H1 (cell line): ENCODE data around the gene TLR1. TPM values are rescaled to one million over a fixed set of nuclear protein-coding genes. Genes with fewer than 3 reads are reported as not detected.

Source experiments
- CTCF ChIA-PET: fragments of 300-600 bp; sonication (Branson Sonifier 250); formaldehyde crosslinking; loops from one replicate; lab custom pipeline; 2021; ENCODE audit not compliant: partially characterized antibody; lab: Charles Lee
- POLR2A ChIA-PET: fragments of 300-600 bp; sonication (Branson Sonifier 250); formaldehyde crosslinking; loops from one replicate; lab custom pipeline; 2021; ENCODE audit warnings: inconsistent platforms; ENCODE audit not compliant: partially characterized antibody; lab: Charles Lee
- DNase-seq, 2 experiments: peaks; one replicate each; pipeline versions ENCODE4 v3.0.0 to v3.0.0-alpha.2; 2010 to 2022; ENCODE audit warnings: low spot score in 2 of 2, low read depth in 1 of 2, mixed read lengths in 1 of 2
- FAIRE-seq: peaks from 2 replicates; lab custom pipeline; 2011; peaks lifted over from hg19 to GRCh38; lab: Jason Lieb, UNC
- H2AFZ ChIP-seq: 2 replicates; pipeline ENCODE4 v1.8.1; 2012; ENCODE audit warnings: low read length, inconsistent platforms
- H2AK5ac ChIP-seq: 2 replicates; pipeline ENCODE4 v1.6.1; 2013; ENCODE audit warnings: low read depth, low read length
- H2BK120ac ChIP-seq: replicated peaks from 2 replicates; pipeline ENCODE3; 2013; ENCODE audit warnings: low read depth, low read length, inconsistent platforms
- H2BK12ac ChIP-seq: 2 replicates; pipeline ENCODE4 v1.6.1; 2013; ENCODE audit warnings: low read depth, low read length
- H2BK15ac ChIP-seq: 2 replicates; pipeline ENCODE4 v1.6.1; 2013; ENCODE audit warnings: low read length
- H2BK20ac ChIP-seq: 2 replicates; pipeline ENCODE4 v1.6.1; 2013; ENCODE audit warnings: low read length
- H2BK5ac ChIP-seq: 2 replicates; pipeline ENCODE4 v1.6.1; 2013; ENCODE audit warnings: low read depth, low read length
- H3K14ac ChIP-seq: 2 replicates; pipeline ENCODE4 v1.6.1; 2013; ENCODE audit warnings: inconsistent platforms; ENCODE audit not compliant: insufficient read length
- H3K18ac ChIP-seq: 2 replicates; pipeline ENCODE4 v1.6.1; 2013; ENCODE audit warnings: low read length; ENCODE audit errors: extremely low read depth
- H3K23ac ChIP-seq: 2 replicates; pipeline ENCODE4 v1.6.1; 2013; ENCODE audit warnings: inconsistent platforms; ENCODE audit not compliant: insufficient read length
- H3K23me2 ChIP-seq: 2 replicates; pipeline ENCODE4 v1.6.1; 2013; ENCODE audit warnings: low read depth, low read length
- H3K27ac ChIP-seq: 2 replicates; pipeline ENCODE4 v1.6.1; 2011; ENCODE audit warnings: low read depth, low read length, inconsistent platforms
- H3K27me3 ChIP-seq, 4 experiments: replicated peaks in 1 of 4; 1 replicate in 1 of 4; 2 replicates in 3 of 4; pipeline versions ENCODE4 v1.6.1 to v1.8.1; 2011 to 2013; ENCODE audit warnings: low read length in 3 of 4, mild to moderate bottlenecking in 3 of 4, inconsistent platforms in 2 of 4, mixed read lengths in 2 of 4, moderate library complexity in 1 of 4; ENCODE audit not compliant: control insufficient read depth in 3 of 4, insufficient read depth in 3 of 4; ENCODE audit errors: extremely low read depth in 1 of 4
- H3K36me3 ChIP-seq, 4 experiments: 2 replicates each; pipeline versions ENCODE4 v1.6.1 to v1.8.1; 2011 to 2013; ENCODE audit warnings: mild to moderate bottlenecking in 4 of 4, low read length in 3 of 4, moderate library complexity in 2 of 4, control low read depth in 1 of 4, inconsistent platforms in 1 of 4; ENCODE audit not compliant: insufficient read depth in 4 of 4, control insufficient read depth in 2 of 4
- H3K4ac ChIP-seq: replicated peaks from 2 replicates; pipeline ENCODE3; 2013; ENCODE audit warnings: low read length, low read depth, mixed read lengths, inconsistent platforms; ENCODE audit not compliant: insufficient read length
- H3K4me1 ChIP-seq, 4 experiments: replicated peaks in 1 of 4; 1 replicate in 1 of 4; 2 replicates in 3 of 4; pipeline versions ENCODE4 v1.6.1 to v1.8.1; 2011 to 2013; ENCODE audit warnings: low read length in 3 of 4, inconsistent platforms in 2 of 4, mixed read lengths in 1 of 4; ENCODE audit not compliant: insufficient read depth in 4 of 4, control insufficient read depth in 3 of 4
- H3K4me2 ChIP-seq, 2 experiments: 2 replicates each; pipeline versions ENCODE4 v1.6.1 to v1.8.1; 2011 to 2013; ENCODE audit warnings: low read depth in 2 of 2, low read length in 2 of 2, control low read depth in 1 of 2, inconsistent platforms in 1 of 2, mild to moderate bottlenecking in 1 of 2; ENCODE audit not compliant: insufficient read depth in 1 of 2
- H3K4me3 ChIP-seq, 4 experiments: fragments of 200-600, 300-600 bp in 1 of 4; sonication (generic), shearing (Covaris generic), sonication (Bioruptor Twin) in 1 of 4; 2 replicates each; pipeline versions ENCODE4 v1.5.1 to v1.8.1; 2011 to 2016; ENCODE audit warnings: low read length in 4 of 4, low read depth in 3 of 4, control low read depth in 2 of 4, inconsistent platforms in 2 of 4, mild to moderate bottlenecking in 2 of 4, mixed read lengths in 1 of 4, moderate library complexity in 1 of 4; ENCODE audit not compliant: insufficient read depth in 2 of 4; ENCODE audit errors: extremely low read depth in 1 of 4
- H3K56ac ChIP-seq: replicated peaks from 2 replicates; pipeline ENCODE3; 2013; ENCODE audit warnings: low read depth, mild to moderate bottlenecking, mixed read lengths, low read length, inconsistent platforms; ENCODE audit not compliant: insufficient read length
- H3K79me1 ChIP-seq: 2 replicates; pipeline ENCODE4 v1.6.1; 2013; ENCODE audit warnings: low read depth, low read length, control low read depth
- H3K79me2 ChIP-seq, 2 experiments: 2 replicates each; pipeline versions ENCODE4 v1.6.1 to v1.8.1; 2012 to 2013; ENCODE audit warnings: low read length in 2 of 2, mild to moderate bottlenecking in 2 of 2, inconsistent platforms in 1 of 2; ENCODE audit not compliant: insufficient read depth in 2 of 2, control insufficient read depth in 1 of 2
- H3K9ac ChIP-seq, 4 experiments: replicated peaks in 1 of 4; 1 replicate in 1 of 4; 2 replicates in 3 of 4; pipeline versions ENCODE4 v1.6.1 to v1.8.1; 2011 to 2013; ENCODE audit warnings: low read depth in 3 of 4, low read length in 3 of 4, control low read depth in 2 of 4, mild to moderate bottlenecking in 2 of 4, moderate library complexity in 2 of 4, inconsistent platforms in 1 of 4; ENCODE audit errors: extremely low read depth in 1 of 4
- H3K9me3 ChIP-seq, 2 experiments: 2 replicates each; pipeline versions ENCODE4 v1.6.1 to v1.8.1; 2012 to 2013; ENCODE audit warnings: mild to moderate bottlenecking in 2 of 2, moderate library complexity in 2 of 2, control low read depth in 1 of 2, inconsistent platforms in 1 of 2, low read depth in 1 of 2, low read length in 1 of 2, mixed read lengths in 1 of 2; ENCODE audit not compliant: insufficient read depth in 2 of 2
- H4K20me1 ChIP-seq, 2 experiments: replicated peaks in 1 of 2; 2 replicates each; pipeline versions ENCODE3 to v1.8.1; 2011 to 2013; ENCODE audit warnings: inconsistent platforms in 2 of 2, low read length in 2 of 2, mild to moderate bottlenecking in 1 of 2; ENCODE audit not compliant: insufficient read depth in 2 of 2, control insufficient read depth in 1 of 2
- H4K5ac ChIP-seq: 2 replicates; pipeline ENCODE4 v1.6.1; 2013; ENCODE audit warnings: low read length, low read depth, mixed read lengths, inconsistent platforms; ENCODE audit not compliant: insufficient read length
- H4K8ac ChIP-seq: 2 replicates; pipeline ENCODE4 v1.8.0; 2013; ENCODE audit warnings: mild to moderate bottlenecking, moderate library complexity, low read length, inconsistent platforms; ENCODE audit not compliant: insufficient read depth; ENCODE audit errors: extremely low read depth
- H4K91ac ChIP-seq: replicated peaks from 2 replicates; pipeline ENCODE3; 2013; ENCODE audit warnings: low read length, mixed read lengths, inconsistent platforms; ENCODE audit not compliant: insufficient read length
- JUN ChIP-seq: IDR thresholded peaks from 2 replicates; pipeline ENCODE4 v1.6.1; 2011; ENCODE audit warnings: low read depth, mild to moderate bottlenecking, improper control_type of control experiment, low read length
- TAF7 ChIP-seq: optimal IDR thresholded peaks from 2 replicates; pipeline ENCODE3; 2011; ENCODE audit warnings: low read depth, mild to moderate bottlenecking, inconsistent platforms, low read length, moderate library complexity, borderline replicate concordance
- YY1 ChIP-seq: IDR thresholded peaks from 2 replicates; pipeline ENCODE4 v1.6.1; 2011; ENCODE audit warnings: low read depth, mild to moderate bottlenecking, low read length
- WGBS, 2 experiments: shearing (Covaris generic) in 1 of 2; methylation state at CpG; one replicate each; pipeline versions ENCODE4 v1.1.6 to v1.1.7; 2013 to 2015; ENCODE audit warnings: low lambda C conversion rate in 2 of 2, mixed read lengths in 2 of 2, inconsistent platforms in 1 of 2, low coverage in 1 of 2, missing lambda C conversion rate in 1 of 2; ENCODE audit not compliant: insufficient replicate concordance in 2 of 2, insufficient coverage in 1 of 2, insufficient read length in 1 of 2; ENCODE audit errors: extremely low coverage in 1 of 2, missing lambda C conversion rate in 1 of 2; 5-methylcytosine and 5-hydroxymethylcytosine counted together
- polyA plus RNA-seq, 7 experiments: library from polyadenylated mRNA; depleted of rRNA in 3 of 7; stranded (reverse) in 5 of 7; unstranded in 2 of 7; fragments of >200 nt in 5 of 7; fragments of 200-250 nt in 2 of 7; gene quantifications; 1 replicate in 5 of 7; 2 replicates in 1 of 7; 4 replicates in 1 of 7; pipeline versions ENCODE4 v1.2.1 to v1.2.3, GENCODE V29; 2011 to 2013; ENCODE audit warnings: missing spikeins in 2 of 7, mixed read lengths in 2 of 7
- total RNA-seq: library from RNA; stranded (reverse); fragmentation: NEBNext Ultra II Directional; extraction: Animal tissue kit (Norgen Biotek cat#: 25700); gene quantifications from 2 replicates; pipeline ENCODE4 v1.2.1, GENCODE V29; 2021
- TF ChIP-seq, protein P1 (sequence below): IDR thresholded peaks from 2 replicates; pipeline ENCODE4 v1.6.1; 2012; ENCODE audit warnings: inconsistent platforms

The TLR1 gene
- total and polyA plus RNA-seq, 2 of the 8 experiments (the other 6 are each of a cell fraction or from before 2014, with no cell fraction given), result not detected

DNA sequence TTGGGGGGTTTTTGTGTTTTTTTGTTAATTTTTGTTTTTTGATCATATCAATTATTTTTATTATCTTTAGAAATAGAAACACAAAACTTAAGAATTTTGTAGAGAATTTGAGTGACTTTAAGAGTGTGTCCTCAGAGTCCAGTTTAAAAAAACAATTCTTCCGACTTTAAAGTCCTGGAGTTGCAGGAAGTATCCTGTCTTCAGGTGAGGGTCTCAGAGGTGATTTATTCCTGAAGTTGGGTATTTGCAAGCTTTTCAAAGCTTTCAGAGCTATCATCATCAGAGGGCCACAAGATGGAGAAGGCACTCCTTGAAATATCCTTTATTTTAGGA lies 44.8 kb downstream of the TLR1 start:
- no peak for TF ChIP-seq JUN
- TF ChIP-seq, protein P1, sequence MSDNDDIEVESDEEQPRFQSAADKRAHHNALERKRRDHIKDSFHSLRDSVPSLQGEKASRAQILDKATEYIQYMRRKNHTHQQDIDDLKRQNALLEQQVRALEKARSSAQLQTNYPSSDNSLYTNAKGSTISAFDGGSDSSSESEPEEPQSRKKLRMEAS, result no peak
- TF ChIP-seq TAF7, result no peak
- TF ChIP-seq YY1, result no peak
- Histone ChIP-seq H3K4me3 (no peak overlapping the region), H4K91ac (no peak overlapping the region), H2BK15ac (no peak overlapping the region), H3K79me2 (no peaks in the 10 kb centered on the region), H2BK20ac (no peak overlapping the region), H4K8ac (no peak overlapping the region), H4K5ac (no peak overlapping the region), H3K79me1 (no peaks in the 10 kb centered on the region), H3K36me3 (no peaks in the 10 kb centered on the region), H2AFZ (no peak overlapping the region), H2BK120ac (no peak overlapping the region), H3K27ac (no peak overlapping the region), H3K4me2 (no peak overlapping the region), H3K9me3 (no peaks in the 10 kb centered on the region), H2AK5ac (no peak overlapping the region), H3K4me1 (no peaks in the 10 kb centered on the region), H3K18ac (no peak overlapping the region), H3K27me3 (no peaks in the 10 kb centered on the region), H3K56ac (no peak overlapping the region), H4K20me1 (no peaks in the 10 kb centered on the region), H2BK5ac (no peak overlapping the region), H3K23me2 (no peaks in the 10 kb centered on the region), H2BK12ac (no peak overlapping the region), H3K9ac (no peak overlapping the region), H3K23ac (no peak overlapping the region), H3K14ac (no peak overlapping the region), H3K4ac (no peak overlapping the region)
- DNase-seq (no peak), FAIRE-seq (no peak)
- 95% methylated on average over 1 of the region's 1 CpG; no CpG with 5 or more reads in 1 of the 2 experiments for WGBS, 2 experiments
- POLR2A ChIA-PET, result interaction anchor here (1.2 kb wide), 1 partner anchor 101 kb away, joined by 5 read pairs; no protein-coding TSS in a partner anchor
- CTCF ChIA-PET, result interaction anchor here (0.7 to 7.4 kb wide), 51 partner anchors 9 to 1166 kb away, joined by 3 to 136 read pairs (median 4); partner anchors contain the start of genes TLR1, TLR10 and TLR6
